ENCODE measurements around the gene DTNBP1.

DNA sequence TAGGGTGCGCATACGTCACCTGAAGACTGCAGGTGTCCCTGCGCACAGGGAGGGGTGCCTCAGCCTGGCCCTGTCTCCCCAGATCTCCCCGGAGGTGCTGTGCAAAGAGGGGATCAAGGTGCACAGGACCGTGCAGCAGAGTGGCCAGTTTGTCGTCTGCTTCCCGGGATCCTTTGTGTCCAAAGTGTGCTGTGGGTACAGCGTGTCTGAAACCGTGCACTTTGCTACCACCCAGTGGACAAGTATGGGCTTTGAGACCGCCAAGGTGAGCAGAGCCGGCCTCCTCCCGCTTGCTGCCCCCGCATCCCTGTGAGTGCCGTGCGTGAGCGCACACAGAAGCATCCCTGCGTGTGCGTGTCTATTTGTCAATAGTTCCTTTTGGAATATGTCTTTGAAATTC lies 150.7 kb downstream of the DTNBP1 start:
- no peak for TF ChIP-seq POLR2A (IDR thresholded peaks at IDR 0.05; ENCODE audit: low read length)
- TF ChIP-seq NPAS2 (CRISPR knock-in tag; IDR thresholded peaks at IDR 0.05; ENCODE audit: borderline replicate concordance), result no peak
- TF ChIP-seq, protein P1, sequence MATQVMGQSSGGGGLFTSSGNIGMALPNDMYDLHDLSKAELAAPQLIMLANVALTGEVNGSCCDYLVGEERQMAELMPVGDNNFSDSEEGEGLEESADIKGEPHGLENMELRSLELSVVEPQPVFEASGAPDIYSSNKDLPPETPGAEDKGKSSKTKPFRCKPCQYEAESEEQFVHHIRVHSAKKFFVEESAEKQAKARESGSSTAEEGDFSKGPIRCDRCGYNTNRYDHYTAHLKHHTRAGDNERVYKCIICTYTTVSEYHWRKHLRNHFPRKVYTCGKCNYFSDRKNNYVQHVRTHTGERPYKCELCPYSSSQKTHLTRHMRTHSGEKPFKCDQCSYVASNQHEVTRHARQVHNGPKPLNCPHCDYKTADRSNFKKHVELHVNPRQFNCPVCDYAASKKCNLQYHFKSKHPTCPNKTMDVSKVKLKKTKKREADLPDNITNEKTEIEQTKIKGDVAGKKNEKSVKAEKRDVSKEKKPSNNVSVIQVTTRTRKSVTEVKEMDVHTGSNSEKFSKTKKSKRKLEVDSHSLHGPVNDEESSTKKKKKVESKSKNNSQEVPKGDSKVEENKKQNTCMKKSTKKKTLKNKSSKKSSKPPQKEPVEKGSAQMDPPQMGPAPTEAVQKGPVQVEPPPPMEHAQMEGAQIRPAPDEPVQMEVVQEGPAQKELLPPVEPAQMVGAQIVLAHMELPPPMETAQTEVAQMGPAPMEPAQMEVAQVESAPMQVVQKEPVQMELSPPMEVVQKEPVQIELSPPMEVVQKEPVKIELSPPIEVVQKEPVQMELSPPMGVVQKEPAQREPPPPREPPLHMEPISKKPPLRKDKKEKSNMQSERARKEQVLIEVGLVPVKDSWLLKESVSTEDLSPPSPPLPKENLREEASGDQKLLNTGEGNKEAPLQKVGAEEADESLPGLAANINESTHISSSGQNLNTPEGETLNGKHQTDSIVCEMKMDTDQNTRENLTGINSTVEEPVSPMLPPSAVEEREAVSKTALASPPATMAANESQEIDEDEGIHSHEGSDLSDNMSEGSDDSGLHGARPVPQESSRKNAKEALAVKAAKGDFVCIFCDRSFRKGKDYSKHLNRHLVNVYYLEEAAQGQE (IDR thresholded peaks at IDR 0.05), result no peak
- TF ChIP-seq, protein P2, sequence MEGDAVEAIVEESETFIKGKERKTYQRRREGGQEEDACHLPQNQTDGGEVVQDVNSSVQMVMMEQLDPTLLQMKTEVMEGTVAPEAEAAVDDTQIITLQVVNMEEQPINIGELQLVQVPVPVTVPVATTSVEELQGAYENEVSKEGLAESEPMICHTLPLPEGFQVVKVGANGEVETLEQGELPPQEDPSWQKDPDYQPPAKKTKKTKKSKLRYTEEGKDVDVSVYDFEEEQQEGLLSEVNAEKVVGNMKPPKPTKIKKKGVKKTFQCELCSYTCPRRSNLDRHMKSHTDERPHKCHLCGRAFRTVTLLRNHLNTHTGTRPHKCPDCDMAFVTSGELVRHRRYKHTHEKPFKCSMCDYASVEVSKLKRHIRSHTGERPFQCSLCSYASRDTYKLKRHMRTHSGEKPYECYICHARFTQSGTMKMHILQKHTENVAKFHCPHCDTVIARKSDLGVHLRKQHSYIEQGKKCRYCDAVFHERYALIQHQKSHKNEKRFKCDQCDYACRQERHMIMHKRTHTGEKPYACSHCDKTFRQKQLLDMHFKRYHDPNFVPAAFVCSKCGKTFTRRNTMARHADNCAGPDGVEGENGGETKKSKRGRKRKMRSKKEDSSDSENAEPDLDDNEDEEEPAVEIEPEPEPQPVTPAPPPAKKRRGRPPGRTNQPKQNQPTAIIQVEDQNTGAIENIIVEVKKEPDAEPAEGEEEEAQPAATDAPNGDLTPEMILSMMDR (IDR thresholded peaks at IDR 0.05), result 0 out of 3 replicates have a peak, but pooled peaks have one; percentile 14
- TF ChIP-seq ZFP36 (IDR thresholded peaks at IDR 0.05; ENCODE audit: borderline replicate concordance, partially characterized antibody), result no peak
- TF ChIP-seq CHD4 (IDR thresholded peaks at IDR 0.05; ENCODE audit: borderline replicate concordance), result no peak
- TF ChIP-seq MYC (IDR thresholded peaks at IDR 0.05; ENCODE audit: borderline replicate concordance, low read length), result no peak
